ENCODE results near the gene VTI1A.

DNA sequence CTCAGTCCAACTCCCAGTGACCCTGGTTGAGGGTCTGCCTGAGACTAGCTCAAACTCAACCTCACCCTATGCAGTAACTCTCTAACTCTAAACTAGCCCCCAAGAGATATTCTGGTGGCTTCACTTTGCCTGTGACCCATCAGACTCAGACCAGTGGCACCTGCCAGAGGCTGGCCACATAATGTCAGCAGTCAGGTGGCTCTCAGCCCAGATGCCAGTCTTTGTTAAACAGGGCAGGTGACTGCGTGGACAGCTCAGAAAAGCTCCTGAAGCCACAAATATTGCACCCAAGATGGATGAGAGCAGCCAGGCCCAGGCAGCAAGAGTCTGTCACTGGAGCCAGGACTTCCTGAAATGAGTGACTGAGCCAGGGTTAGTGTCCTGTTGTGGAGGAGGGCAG lies 373.3 kb downstream of the VTI1A start:
- TF ChIP-seq, protein P1, sequence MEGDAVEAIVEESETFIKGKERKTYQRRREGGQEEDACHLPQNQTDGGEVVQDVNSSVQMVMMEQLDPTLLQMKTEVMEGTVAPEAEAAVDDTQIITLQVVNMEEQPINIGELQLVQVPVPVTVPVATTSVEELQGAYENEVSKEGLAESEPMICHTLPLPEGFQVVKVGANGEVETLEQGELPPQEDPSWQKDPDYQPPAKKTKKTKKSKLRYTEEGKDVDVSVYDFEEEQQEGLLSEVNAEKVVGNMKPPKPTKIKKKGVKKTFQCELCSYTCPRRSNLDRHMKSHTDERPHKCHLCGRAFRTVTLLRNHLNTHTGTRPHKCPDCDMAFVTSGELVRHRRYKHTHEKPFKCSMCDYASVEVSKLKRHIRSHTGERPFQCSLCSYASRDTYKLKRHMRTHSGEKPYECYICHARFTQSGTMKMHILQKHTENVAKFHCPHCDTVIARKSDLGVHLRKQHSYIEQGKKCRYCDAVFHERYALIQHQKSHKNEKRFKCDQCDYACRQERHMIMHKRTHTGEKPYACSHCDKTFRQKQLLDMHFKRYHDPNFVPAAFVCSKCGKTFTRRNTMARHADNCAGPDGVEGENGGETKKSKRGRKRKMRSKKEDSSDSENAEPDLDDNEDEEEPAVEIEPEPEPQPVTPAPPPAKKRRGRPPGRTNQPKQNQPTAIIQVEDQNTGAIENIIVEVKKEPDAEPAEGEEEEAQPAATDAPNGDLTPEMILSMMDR (IDR thresholded peaks at IDR 0.05) = no peak
- TF ChIP-seq POLR2A (IDR thresholded peaks at IDR 0.05) = no peak
